ENCODE data around the gene KLHDC4. TPM values are rescaled to one million over a fixed set of nuclear protein-coding genes. Genes with fewer than 3 reads are reported as not detected.
"Not testable (repeated sequence)": the region's sequence is repeated elsewhere in the genome, so short reads cannot be mapped to it uniquely, and the experiment has no call there.

The KLHDC4 gene
- total and polyA plus RNA-seq, 9 donors, result 16.2 to 35.9 (median 26.2) TPM

DNA sequence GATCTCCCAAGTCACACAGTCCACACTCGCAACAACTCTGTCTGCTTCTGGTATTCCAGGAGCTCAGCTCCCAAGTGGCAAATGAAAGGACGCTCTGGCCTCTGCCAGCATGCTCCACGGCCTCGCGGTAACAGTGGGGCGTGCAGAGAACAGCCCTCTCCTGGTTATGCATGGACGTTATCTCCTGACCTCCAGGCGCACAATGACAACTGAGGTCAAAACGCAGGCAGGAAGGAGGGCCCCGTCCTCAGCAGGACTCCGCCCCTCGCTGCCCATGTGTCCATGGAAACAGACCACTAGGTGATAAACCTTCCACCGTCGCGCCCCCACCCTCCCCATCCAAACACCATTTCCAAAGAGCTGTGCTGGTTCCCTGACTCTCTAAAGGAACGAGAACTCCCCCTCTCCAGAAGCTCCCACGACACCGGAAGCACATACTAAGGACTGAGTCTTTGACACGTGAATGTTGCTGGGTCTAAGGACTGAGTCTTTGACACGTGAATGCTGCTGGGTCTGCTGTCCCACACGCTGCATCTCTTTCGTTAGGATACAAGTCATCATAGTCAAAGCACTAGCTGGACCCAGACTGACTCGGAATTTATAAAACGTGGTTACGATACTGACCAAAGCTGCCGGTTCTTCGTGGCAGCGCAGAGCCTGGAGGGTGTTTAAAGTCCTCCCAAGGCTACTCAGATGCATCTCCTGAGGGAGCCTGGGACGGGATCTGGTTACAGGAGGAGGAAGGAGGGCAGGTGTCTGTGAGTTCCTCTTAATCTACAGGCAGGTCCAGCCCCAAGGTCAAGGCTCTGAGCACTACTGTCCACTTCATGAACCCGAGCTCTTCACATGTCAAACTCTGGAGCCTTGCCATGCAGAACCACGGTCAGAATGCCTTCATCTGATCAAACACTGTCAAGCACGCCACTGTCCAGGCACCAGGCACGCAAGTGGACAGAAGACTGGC lies 43.9 kb downstream of the KLHDC4 start:
- H3K9me3 ChIP-seq, result no peaks in the 10 kb centered on the region
- no peak for TF ChIP-seq CTCF (IDR thresholded peaks at IDR 0.05)
- TF ChIP-seq EP300 (IDR thresholded peaks at IDR 0.05), result no peak
- no peak for TF ChIP-seq POLR2A (IDR thresholded peaks at IDR 0.05)
- H3K36me3 ChIP-seq, result no peaks in the 10 kb centered on the region
- no peak for DNase-seq
- no peaks in the 10 kb centered on the region for H3K27me3 ChIP-seq
- no peak overlapping the region for H3K4me3 ChIP-seq
- H3K4me1 ChIP-seq (ENCODE audit: insufficient read depth), result no peaks in the 10 kb centered on the region
- intact Hi-C loops (cut with DNase I), result no loop called here
- H3K27ac ChIP-seq, result no peak overlapping the region
- WGBS, 3 donors, result 80 to 85% (median 85%) methylated on average over 33 of the region's 33 CpGs

DNA sequence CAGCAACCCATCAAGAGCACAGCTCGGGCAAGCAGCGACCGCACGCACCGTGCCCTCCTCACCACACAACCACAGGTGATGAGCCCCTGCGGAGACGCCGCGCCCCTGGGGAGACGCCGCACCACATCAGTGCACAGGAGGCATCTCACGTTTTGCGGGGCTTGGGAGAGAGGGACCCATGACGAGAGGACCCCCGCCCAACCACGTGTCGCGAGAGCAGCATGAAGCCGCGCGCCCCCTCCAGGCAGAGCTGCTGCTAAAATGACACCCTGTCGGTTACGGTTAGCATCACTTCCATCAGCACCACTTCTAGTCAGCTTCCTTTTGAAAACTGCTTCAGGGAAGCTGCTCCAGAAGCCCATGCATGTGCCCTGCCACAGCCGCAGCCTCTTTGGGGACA lies 45.3 kb downstream of the KLHDC4 start:
- Histone ChIP-seq H3K27ac (no peak overlapping the region), H3K4me3 (no peak overlapping the region), H3K9me3 (no peaks in the 10 kb centered on the region), H3K36me3 (no peaks in the 10 kb centered on the region), H3K4me1 (ENCODE audit: insufficient read depth) (no peaks in the 10 kb centered on the region), H3K27me3 (no peaks in the 10 kb centered on the region)
- DNase-seq, result no peak
- TF ChIP-seq CTCF (IDR thresholded peaks at IDR 0.05), result no peak
- no peak for TF ChIP-seq POLR2A (IDR thresholded peaks at IDR 0.05)
- TF ChIP-seq EP300 (IDR thresholded peaks at IDR 0.05), result no peak
- 92 to 96% (median 96%) methylated on average over 24 of the region's 24 CpGs for WGBS, 3 donors
- intact Hi-C loops (cut with DNase I), result no loop called here

DNA sequence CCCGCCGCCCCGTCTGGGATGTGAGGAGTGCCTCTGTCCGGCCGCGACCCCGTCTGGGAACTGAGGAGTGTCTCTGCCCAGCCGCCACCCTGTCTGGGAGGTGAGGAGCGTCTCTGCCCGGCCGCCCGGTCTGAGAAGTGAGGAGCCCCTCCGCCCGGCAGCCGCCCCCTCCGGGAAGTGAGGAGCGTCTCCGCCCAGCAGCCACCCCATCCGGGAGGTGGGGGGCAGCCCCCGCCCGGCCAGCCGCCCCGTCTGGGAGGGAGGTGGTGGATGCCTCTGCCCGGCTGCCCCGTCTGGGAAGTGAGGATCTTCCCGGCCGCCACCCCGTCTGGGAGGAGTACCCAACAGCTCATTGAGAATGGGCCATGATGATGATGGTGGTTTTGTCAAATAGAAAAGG lies 47.0 kb downstream of the KLHDC4 start:
- H3K4me3 ChIP-seq; H3K27me3 ChIP-seq; H3K36me3 ChIP-seq; intact Hi-C loops (cut with DNase I); DNase-seq; H3K27ac ChIP-seq; H3K4me1 ChIP-seq (ENCODE audit: insufficient read depth); H3K9me3 ChIP-seq: not testable (repeated sequence)
- 95 to 98% (median 96%) methylated on average over 16 to 28 of the region's 28 CpGs for WGBS, 3 donors

DNA sequence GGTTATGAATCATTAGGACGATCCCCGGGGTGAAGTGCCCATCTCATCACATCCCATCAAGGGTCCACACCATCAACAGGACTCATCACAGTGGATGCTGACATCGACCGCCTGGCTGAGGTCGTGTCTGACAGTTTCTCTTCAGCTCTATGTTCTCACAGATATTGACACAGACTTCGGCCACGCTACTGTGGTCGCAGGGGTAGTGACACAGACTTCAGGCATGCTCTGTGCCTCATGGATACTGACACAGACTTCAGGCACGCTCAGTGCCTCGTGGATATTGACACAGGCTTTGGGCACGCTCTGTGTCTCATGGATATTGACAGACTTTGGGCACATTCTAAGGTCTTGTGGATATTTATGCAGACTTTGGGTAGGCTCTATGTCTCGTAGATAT lies 50.1 kb downstream of the KLHDC4 start:
- Histone ChIP-seq H3K4me1 (ENCODE audit: insufficient read depth) (no peaks in the 10 kb centered on the region), H3K36me3 (no peaks in the 10 kb centered on the region), H3K9me3 (no peaks in the 10 kb centered on the region), H3K27me3 (no peaks in the 10 kb centered on the region), H3K4me3 (no peak overlapping the region), H3K27ac (no peak overlapping the region)
- DNase-seq, result no peak
- WGBS, 3 donors, result 96 to 97% (median 96%) methylated on average over 12 of the region's 12 CpGs
- intact Hi-C loops (cut with DNase I), result no loop called here
- no peak for TF ChIP-seq EP300 (IDR thresholded peaks at IDR 0.05)
- no peak for TF ChIP-seq POLR2A (IDR thresholded peaks at IDR 0.05)
- TF ChIP-seq CTCF (IDR thresholded peaks at IDR 0.05), result no peak

- TF ChIP-seq EP300 (IDR thresholded peaks at IDR 0.05), result no peak
- no peak for TF ChIP-seq CTCF (IDR thresholded peaks at IDR 0.05)
- no peak for TF ChIP-seq POLR2A (IDR thresholded peaks at IDR 0.05)
- Histone ChIP-seq H3K36me3 (no peaks in the 10 kb centered on the region), H3K4me1 (ENCODE audit: insufficient read depth) (no peaks in the 10 kb centered on the region), H3K27me3 (no peaks in the 10 kb centered on the region), H3K9me3 (no peaks in the 10 kb centered on the region), H3K27ac (no peak overlapping the region), H3K4me3 (no peak overlapping the region)
- no peak for DNase-seq
- WGBS, 3 donors, result 93 to 98% (median 98%) methylated on average over 16 of the region's 16 CpGs
- intact Hi-C loops (cut with DNase I), result no loop called here
Observed at GRCh38 chr16:87715231-87715630, 50.6 kb downstream of the KLHDC4 start.
